SK-N-SH treated with all-trans-retinoic acid at 6 μM for 48 hours (cell line): ENCODE data around the gene UHRF1.
"Not testable (repeated sequence)": the region's sequence is repeated elsewhere in the genome, so short reads cannot be mapped to it uniquely, and the experiment has no call there.

ENCODE experiments used
- BACH2 ChIP-seq: fragments of 250-450 bp; sonication (Bioruptor Pico); IDR thresholded peaks from 2 replicates; pipeline ENCODE4 v1.9.0; 2021; ENCODE audit warnings: mild to moderate bottlenecking, borderline replicate concordance
- CREB5 ChIP-seq: fragments of 250-450 bp; sonication (Bioruptor Pico); IDR thresholded peaks from 2 replicates; pipeline ENCODE4 v1.5.1; 2020; ENCODE audit warnings: low read depth, mild to moderate bottlenecking, moderate library complexity
- ESRRG ChIP-seq: fragments of 250-450 bp; sonication (Bioruptor Pico); IDR thresholded peaks from 2 replicates; pipeline ENCODE4 v1.6.1; 2021; ENCODE audit warnings: mild to moderate bottlenecking
- OSR1 ChIP-seq: fragments of 250-450 bp; sonication (Bioruptor Pico); IDR thresholded peaks from 2 replicates; pipeline ENCODE4 v1.8.0; 2022; ENCODE audit warnings: moderate library complexity, mild to moderate bottlenecking, inconsistent platforms
- POU6F1 ChIP-seq: fragments of 250-450 bp; sonication (Bioruptor Pico); IDR thresholded peaks from 2 replicates; pipeline ENCODE4 v1.8.0; 2021; ENCODE audit warnings: low read depth, mild to moderate bottlenecking, moderate library complexity, borderline replicate concordance
- ZFP3 ChIP-seq: fragments of 250-450 bp; sonication (Bioruptor Pico); IDR thresholded peaks from 2 replicates; pipeline ENCODE4 v1.5.0; 2020; ENCODE audit warnings: mild to moderate bottlenecking, moderate library complexity
- TF ChIP-seq, protein P1 (sequence below): fragments of 250-450 bp; sonication (Bioruptor Pico); IDR thresholded peaks from 2 replicates; pipeline ENCODE4 v1.8.0; 2020; ENCODE audit warnings: mild to moderate bottlenecking, moderate library complexity, borderline replicate concordance
- TF ChIP-seq, protein P2 (sequence below): fragments of 250-450 bp; sonication (Bioruptor Pico); IDR thresholded peaks from 2 replicates; pipeline ENCODE4 v1.5.1; 2021; ENCODE audit warnings: mild to moderate bottlenecking, moderate library complexity

GRCh38 chr19:4882874-4883273 lies 26.4 kb upstream of the UHRF1 start:
- TF ChIP-seq CREB5 (CRISPR knock-in tag); ZFP3 (CRISPR knock-in tag); BACH2 (CRISPR knock-in tag); OSR1; ESRRG (CRISPR knock-in tag); POU6F1: not testable (repeated sequence)
- TF ChIP-seq, protein P1, sequence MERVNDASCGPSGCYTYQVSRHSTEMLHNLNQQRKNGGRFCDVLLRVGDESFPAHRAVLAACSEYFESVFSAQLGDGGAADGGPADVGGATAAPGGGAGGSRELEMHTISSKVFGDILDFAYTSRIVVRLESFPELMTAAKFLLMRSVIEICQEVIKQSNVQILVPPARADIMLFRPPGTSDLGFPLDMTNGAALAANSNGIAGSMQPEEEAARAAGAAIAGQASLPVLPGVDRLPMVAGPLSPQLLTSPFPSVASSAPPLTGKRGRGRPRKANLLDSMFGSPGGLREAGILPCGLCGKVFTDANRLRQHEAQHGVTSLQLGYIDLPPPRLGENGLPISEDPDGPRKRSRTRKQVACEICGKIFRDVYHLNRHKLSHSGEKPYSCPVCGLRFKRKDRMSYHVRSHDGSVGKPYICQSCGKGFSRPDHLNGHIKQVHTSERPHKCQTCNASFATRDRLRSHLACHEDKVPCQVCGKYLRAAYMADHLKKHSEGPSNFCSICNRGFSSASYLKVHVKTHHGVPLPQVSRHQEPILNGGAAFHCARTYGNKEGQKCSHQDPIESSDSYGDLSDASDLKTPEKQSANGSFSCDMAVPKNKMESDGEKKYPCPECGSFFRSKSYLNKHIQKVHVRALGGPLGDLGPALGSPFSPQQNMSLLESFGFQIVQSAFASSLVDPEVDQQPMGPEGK, result not testable (repeated sequence)
- TF ChIP-seq, protein P2, sequence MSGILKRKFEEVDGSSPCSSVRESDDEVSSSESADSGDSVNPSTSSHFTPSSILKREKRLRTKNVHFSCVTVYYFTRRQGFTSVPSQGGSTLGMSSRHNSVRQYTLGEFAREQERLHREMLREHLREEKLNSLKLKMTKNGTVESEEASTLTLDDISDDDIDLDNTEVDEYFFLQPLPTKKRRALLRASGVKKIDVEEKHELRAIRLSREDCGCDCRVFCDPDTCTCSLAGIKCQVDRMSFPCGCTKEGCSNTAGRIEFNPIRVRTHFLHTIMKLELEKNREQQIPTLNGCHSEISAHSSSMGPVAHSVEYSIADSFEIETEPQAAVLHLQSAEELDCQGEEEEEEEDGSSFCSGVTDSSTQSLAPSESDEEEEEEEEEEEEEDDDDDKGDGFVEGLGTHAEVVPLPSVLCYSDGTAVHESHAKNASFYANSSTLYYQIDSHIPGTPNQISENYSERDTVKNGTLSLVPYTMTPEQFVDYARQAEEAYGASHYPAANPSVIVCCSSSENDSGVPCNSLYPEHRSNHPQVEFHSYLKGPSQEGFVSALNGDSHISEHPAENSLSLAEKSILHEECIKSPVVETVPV (CRISPR knock-in tag), result not testable (repeated sequence)
